Psoas muscle (tissue), 8 donors: ENCODE data around the gene WDR74. TPM values are rescaled to one million over a fixed set of nuclear protein-coding genes. Genes with fewer than 3 reads are reported as not detected.

Experiments
- ATAC-seq, 4 donors: fragments of 200-7000 bp; cut with Tn5 transposase; one replicate each; pipeline ENCODE4 v1.9.1; 2020; ENCODE audit warnings: moderate library complexity in 3 of 4, mild to moderate bottlenecking in 2 of 4
- DNase-seq, 2 donors: peaks; one replicate each; pipeline ENCODE4 v3.0.0-alpha.2; 2020
- H3K27ac ChIP-seq: fragments of 200-600 bp; one replicate; pipeline ENCODE4 v1.8.0; 2022
- H3K27me3 ChIP-seq, 3 donors: fragments of 200-600 bp in 1 of 3; one replicate each; pipeline versions ENCODE4 v1.6.1 to v1.8.0; 2013 to 2022; ENCODE audit warnings: low read length in 2 of 3, mild to moderate bottlenecking in 2 of 3, moderate library complexity in 1 of 3; ENCODE audit not compliant: insufficient read depth in 3 of 3
- H3K36me3 ChIP-seq, 2 donors: fragments of 200-600 bp in 1 of 2; one replicate each; pipeline versions ENCODE4 v1.6.1 to v1.8.0; 2013 to 2022; ENCODE audit warnings: low read depth in 1 of 2, mild to moderate bottlenecking in 1 of 2, moderate library complexity in 1 of 2; ENCODE audit not compliant: insufficient read depth in 1 of 2
- H3K4me1 ChIP-seq: fragments of 200-600 bp; one replicate; pipeline ENCODE4 v1.8.0; 2022
- H3K4me3 ChIP-seq: fragments of 200-600 bp; one replicate; pipeline ENCODE4 v1.8.0; 2022; ENCODE audit warnings: mild to moderate bottlenecking
- H3K9me3 ChIP-seq: fragments of 200-600 bp; one replicate; pipeline ENCODE4 v1.8.0; 2022
- CTCF ChIP-seq: fragments of 200-600 bp; IDR thresholded peaks from one replicate; pipeline ENCODE4 v1.8.0; 2022; ENCODE audit warnings: antibody characterized with exemption
- WGBS, 3 donors: extraction: QIAGEN DNeasy Blood & Tissue Kit; methylation state at CpG; one replicate each; pipeline versions ENCODE4 v1.1.6 to v1.1.7; 2013; 5-methylcytosine and 5-hydroxymethylcytosine counted together
- intact Hi-C, 2 donors: fragments of 100-400 bp; cut with DNase I; formaldehyde crosslinking; loops; one replicate each; pipeline versions ENCODE4 v1.11.0 to v1.14.2; 2022
- polyA plus RNA-seq, 3 donors: library from polyadenylated mRNA; stranded (reverse); fragments of 200-250 nt; gene quantifications; one replicate each; pipeline ENCODE4 v1.2.3, GENCODE V29; 2013
- total RNA-seq, 4 donors: library from RNA; stranded (reverse); fragmentation: NEBNext Ultra II Directional in 2 of 4; extraction: Animal tissue kit (Norgen Biotek cat#: 25700) in 2 of 4; gene quantifications; one replicate each; pipeline versions ENCODE4 v1.2.1 to v1.2.4, GENCODE V29; 2021 to 2023
- donor health status: healthy with polysubstance abuse.
- donor health status: DM: no; HTN: no; CAD: no; lungs with moderate emphysema.
- donor health status: Bipolar disorder and iron deficiency.
- donor health status: healthy.
- donor health status: DM: yes; HTN: yes; CAD: no.
- donor health status: DM: no; HTN: no; CAD: no.
- donor health status: DM: no; HTN: no; CAD: no.
- donor health status: DM: yes; HTN: yes; CAD: no.

WDR74 gene
- total and polyA plus RNA-seq, 7 donors: 32.9 to 121 (median 74.9) TPM

GRCh38 chr11:62789576-62789975, 49.8 kb downstream of the WDR74 start:
- Histone ChIP-seq H3K36me3 (peaks cover 4 to 70% of the 10 kb centered on the region in 2 donors), H3K27ac (no peak overlapping the region), H3K27me3 (no peaks in the 10 kb centered on the region), H3K4me1 (peaks cover 34% of the 10 kb centered on the region), H3K4me3 (no peak overlapping the region), H3K9me3 (no peaks in the 10 kb centered on the region)
- ATAC-seq (no peak), DNase-seq (no peak)
- 39 to 64% (median 47%) methylated on average over 3 of the region's 3 CpGs for WGBS, 3 donors
- intact Hi-C loops: loop anchor here (5.0 kb wide), 2 partner anchors 43 to 73 kb away; partner anchors contain the start of genes STX5 (in 1 of the 2) and TEX54 (in 1 of the 2)
- TF ChIP-seq CTCF: no peak

- Histone ChIP-seq H3K36me3 (peaks cover 4 to 70% of the 10 kb centered on the region in 2 donors), H3K4me3 (peak overlapping the region; percentile 97), H3K27ac (no peak overlapping the region), H3K27me3 (no peaks in the 10 kb centered on the region), H3K4me1 (peaks cover 34% of the 10 kb centered on the region), H3K9me3 (no peaks in the 10 kb centered on the region)
- DNase-seq (no peak), ATAC-seq (no peak)
- TF ChIP-seq CTCF: no peak
- intact Hi-C loops: loop anchor here (5.0 kb wide), 2 partner anchors 43 to 73 kb away; partner anchors contain the start of genes STX5 (in 1 of the 2) and TEX54 (in 1 of the 2)
- 63 to 76% (median 68%) methylated on average over 5 of the region's 5 CpGs for WGBS, 3 donors
Observed at GRCh38 chr11:62788991-62789390, 50.4 kb downstream of the WDR74 start.

GRCh38 chr11:62787005-62787759, 52.2 kb downstream of the WDR74 start, which contains the start of gene TMEM179B:
TMEM179B (plus strand) TSS chr11:62787402; CDS start chr11:62787432, 30 bp downstream.
- no peaks in the 10 kb centered on the region for H3K27me3 ChIP-seq
- H3K36me3 ChIP-seq: peaks cover 0 to 68% of the 10 kb centered on the region in 2 donors

GRCh38 chr11:62786318-62787004, 52.9 kb downstream of the WDR74 start:
- Histone ChIP-seq H3K4me3 (peak overlapping the region; percentile 97), H3K27ac (peak overlapping the region; percentile 99), H3K27me3 (no peaks in the 10 kb centered on the region), H3K4me1 (peaks cover 34% of the 10 kb centered on the region), H3K36me3 (peaks cover 0 to 73% of the 10 kb centered on the region in 2 donors), H3K9me3 (no peaks in the 10 kb centered on the region)
- WGBS, 3 donors: 0 to 3% (median 1%) methylated on average over 30 to 51 of the region's 51 CpGs
- DNase-seq (peak; percentile 91 to 95), ATAC-seq (peak; percentile 80 to 84 (median 84))
- intact Hi-C loops: loop anchor here (2.0 to 5.0 kb wide), 3 partner anchors 46 to 76 kb away; partner anchors contain the start of genes STX5 (in 1 of the 2) and TEX54 (in 1 of the 2)
- TF ChIP-seq CTCF: peak; percentile 93

More at GRCh38 chr11:62787005-62787759, 52.2 kb downstream of the WDR74 start, which contains the start of gene TMEM179B:
- peak; percentile 97 to 98 for DNase-seq
- WGBS, 3 donors: 0% methylated on average over 65 to 88 of the region's 88 CpGs
- intact Hi-C loops: loop anchor here (2.0 to 5.0 kb wide), 3 partner anchors 45 to 76 kb away; partner anchors contain the start of genes STX5 (in 1 of the 2) and TEX54 (in 1 of the 2)
- H3K4me1 ChIP-seq: peaks cover 34% of the 10 kb centered on the region
- peak within 1 kb of the TSS; percentile 97 for H3K4me3 ChIP-seq
- peak; percentile 89 to 91 (median 90) for ATAC-seq
- H3K9me3 ChIP-seq: no peaks in the 10 kb centered on the region
- peak within 1 kb of the TSS; percentile 99 for H3K27ac ChIP-seq
- peak; percentile 39 for TF ChIP-seq CTCF

Other genes starting within 250 kb of the WDR74 start
- gene TUT1, start 248.1 kb downstream of the WDR74 start, total RNA-seq: 10 to 100 TPM; 14.3 to 23.7 (median 19.6) TPM
- 10 to 100 TPM; 12.1 to 15.5 (median 12.7) TPM for gene TUT1, start 248.1 kb downstream of the WDR74 start, polyA plus RNA-seq
- gene MTA2, start 237.7 kb downstream of the WDR74 start, total RNA-seq: 10 to 100 TPM; 20.0 to 32.5 (median 28.6) TPM
- 10 to 100 TPM; 18.4 to 27.1 (median 26.9) TPM for gene MTA2, start 237.7 kb downstream of the WDR74 start, polyA plus RNA-seq
- 10 to 100 TPM; 14.1 to 19.5 (median 16.9) TPM for gene EML3, start 226.8 kb downstream of the WDR74 start, total RNA-seq
- gene EML3, start 226.8 kb downstream of the WDR74 start, polyA plus RNA-seq: 10 to 100 TPM in 2 of 3 donors, 1 to 10 TPM in 1; 7.4 to 11.3 (median 11.1) TPM
- 1 to 10 TPM; 2.0 to 4.4 (median 3.1) TPM for gene ROM1, start 226.3 kb downstream of the WDR74 start, total RNA-seq
- gene ROM1, start 226.3 kb downstream of the WDR74 start, polyA plus RNA-seq: 1 to 10 TPM; 3.7 to 5.5 (median 4.7) TPM
- gene B3GAT3, start 217.6 kb downstream of the WDR74 start, total RNA-seq: 10 to 100 TPM in 3 of 4 donors, 1 to 10 TPM in 1; 7.4 to 11.8 (median 11.0) TPM
- gene B3GAT3, start 217.6 kb downstream of the WDR74 start, polyA plus RNA-seq: 10 to 100 TPM; 11.7 to 37.6 (median 20.0) TPM
- gene GANAB, start 193.0 kb downstream of the WDR74 start, total RNA-seq: 10 to 100 TPM; 59.7 to 62.2 (median 61.4) TPM
- 10 to 100 TPM; 34.3 to 64.6 (median 62.0) TPM for gene GANAB, start 193.0 kb downstream of the WDR74 start, polyA plus RNA-seq
- 10 to 100 TPM; 13.5 to 20.6 (median 17.1) TPM for gene INTS5, start 186.3 kb downstream of the WDR74 start, total RNA-seq
- 10 to 100 TPM in 1 of 3 donors, 1 to 10 TPM in 2; 8.1 to 19.9 (median 9.3) TPM for gene INTS5, start 186.3 kb downstream of the WDR74 start, polyA plus RNA-seq
- gene C11orf98, start 174.4 kb downstream of the WDR74 start, total RNA-seq: 10 to 100 TPM; 29.8 to 50.9 (median 50.2) TPM
- gene C11orf98, start 174.4 kb downstream of the WDR74 start, polyA plus RNA-seq: 100 to 1,000 TPM in 1 of 3 donors, 10 to 100 TPM in 2; 87.1 to 155 (median 93.1) TPM
- gene CSKMT, start 174.3 kb downstream of the WDR74 start, total RNA-seq: 10 to 100 TPM in 2 of 4 donors, 1 to 10 TPM in 2; 3.8 to 12.8 (median 9.4) TPM
- gene CSKMT, start 174.3 kb downstream of the WDR74 start, polyA plus RNA-seq: 10 to 100 TPM in 1 of 3 donors, 1 to 10 TPM in 2; 4.8 to 11.4 (median 7.8) TPM
- gene UQCC3, start 167.9 kb downstream of the WDR74 start, total RNA-seq: 1 to 10 TPM; 5.2 to 8.8 (median 7.1) TPM
- 10 to 100 TPM in 1 of 3 donors, 1 to 10 TPM in 2; 6.4 to 16.5 (median 8.6) TPM for gene UQCC3, start 167.9 kb downstream of the WDR74 start, polyA plus RNA-seq
- 1 to 10 TPM in 3 of 4 donors, under 1 TPM in 1; 0.74 to 3.2 (median 1.9) TPM for gene LBHD1, start 167.3 kb downstream of the WDR74 start, total RNA-seq
- gene LBHD1, start 167.3 kb downstream of the WDR74 start, polyA plus RNA-seq: 1 to 10 TPM in 2 of 3 donors, under 1 TPM in 1; 0.98 to 3.6 (median 1.6) TPM
- 100 to 1,000 TPM; 102 to 204 (median 149) TPM for gene UBXN1, start 160.5 kb downstream of the WDR74 start, total RNA-seq
- gene UBXN1, start 160.5 kb downstream of the WDR74 start, polyA plus RNA-seq: 100 to 1,000 TPM; 225 to 376 (median 295) TPM
- 1 to 10 TPM; 2.4 to 4.8 (median 3.8) TPM for gene LRRN4CL, start 150.1 kb downstream of the WDR74 start, total RNA-seq
- 1 to 10 TPM; 1.8 to 3.7 (median 2.8) TPM for gene LRRN4CL, start 150.1 kb downstream of the WDR74 start, polyA plus RNA-seq
- 10 to 100 TPM; 17.0 to 45.4 (median 29.0) TPM for gene BSCL2, start 132.2 kb downstream of the WDR74 start, total RNA-seq
- 100 to 1,000 TPM in 1 of 3 donors, 10 to 100 TPM in 2; 61.5 to 174 (median 63.5) TPM for gene BSCL2, start 132.2 kb downstream of the WDR74 start, polyA plus RNA-seq
- not detected for gene GNG3, start 131.9 kb downstream of the WDR74 start, total RNA-seq
- gene GNG3, start 131.9 kb downstream of the WDR74 start, polyA plus RNA-seq: under 1 TPM in 2 of 3 donors, not detected in 1; 0.10 to 0.39 TPM
- 10 to 100 TPM; 27.2 to 39.7 (median 31.4) TPM for gene HNRNPUL2, start 112.1 kb downstream of the WDR74 start, total RNA-seq
- gene HNRNPUL2, start 112.1 kb downstream of the WDR74 start, polyA plus RNA-seq: 10 to 100 TPM; 23.8 to 35.1 (median 25.0) TPM
- gene TTC9C, start 111.1 kb downstream of the WDR74 start, total RNA-seq: 10 to 100 TPM; 14.8 to 19.6 (median 16.4) TPM
- gene TTC9C, start 111.1 kb downstream of the WDR74 start, polyA plus RNA-seq: 10 to 100 TPM; 20.2 to 30.4 (median 28.2) TPM
- gene ZBTB3, start 85.4 kb downstream of the WDR74 start, total RNA-seq: 1 to 10 TPM; 5.4 to 8.7 (median 6.5) TPM
- gene ZBTB3, start 85.4 kb downstream of the WDR74 start, polyA plus RNA-seq: 1 to 10 TPM; 1.5 to 3.5 (median 2.1) TPM
- gene POLR2G, start 78.0 kb downstream of the WDR74 start, total RNA-seq: 10 to 100 TPM; 31.7 to 44.7 (median 36.2) TPM
- 10 to 100 TPM; 44.0 to 92.6 (median 48.8) TPM for gene POLR2G, start 78.0 kb downstream of the WDR74 start, polyA plus RNA-seq
- 10 to 100 TPM; 13.5 to 19.9 (median 18.3) TPM for gene TAF6L, start 68.2 kb downstream of the WDR74 start, total RNA-seq
- 10 to 100 TPM; 18.0 to 26.5 (median 20.1) TPM for gene TAF6L, start 68.2 kb downstream of the WDR74 start, polyA plus RNA-seq
- 10 to 100 TPM; 12.2 to 18.5 (median 16.0) TPM for gene TMEM179B, start 52.2 kb downstream of the WDR74 start, total RNA-seq
- 10 to 100 TPM; 31.5 to 42.0 (median 34.4) TPM for gene TMEM179B, start 52.2 kb downstream of the WDR74 start, polyA plus RNA-seq
- 10 to 100 TPM in 1 of 4 donors, 1 to 10 TPM in 3; 6.2 to 11.5 (median 8.4) TPM for gene TMEM223, start 47.6 kb downstream of the WDR74 start, total RNA-seq
- gene TMEM223, start 47.6 kb downstream of the WDR74 start, polyA plus RNA-seq: 10 to 100 TPM; 16.6 to 37.7 (median 21.7) TPM
- 10 to 100 TPM; 38.3 to 45.4 (median 41.9) TPM for gene NXF1, start 34.1 kb downstream of the WDR74 start, total RNA-seq
- gene NXF1, start 34.1 kb downstream of the WDR74 start, polyA plus RNA-seq: 10 to 100 TPM; 36.3 to 67.0 (median 49.7) TPM
- 10 to 100 TPM; 16.0 to 24.6 (median 20.7) TPM for gene STX5, start 7.5 kb downstream of the WDR74 start, total RNA-seq
- 10 to 100 TPM; 18.2 to 21.1 (median 21.1) TPM for gene STX5, start 7.5 kb downstream of the WDR74 start, polyA plus RNA-seq
- not detected for gene TEX54, start 6.7 kb downstream of the WDR74 start, total RNA-seq
- gene TEX54, start 6.7 kb downstream of the WDR74 start, polyA plus RNA-seq: not detected
- 100 to 1,000 TPM in 3 of 4 donors, 10 to 100 TPM in 1; 62.6 to 187 (median 132) TPM for gene SLC3A2, start 41.3 kb upstream of the WDR74 start, total RNA-seq
- gene SLC3A2, start 41.3 kb upstream of the WDR74 start, polyA plus RNA-seq: 100 to 1,000 TPM; 149 to 374 (median 208) TPM
- not detected for gene CHRM1, start 81.8 kb upstream of the WDR74 start, total RNA-seq
- gene CHRM1, start 81.8 kb upstream of the WDR74 start, polyA plus RNA-seq: under 1 TPM in 1 of 3 donors, not detected in 2; 0.06 TPM
- gene SLC22A6, start 145.4 kb upstream of the WDR74 start, total RNA-seq: not detected
- gene SLC22A6, start 145.4 kb upstream of the WDR74 start, polyA plus RNA-seq: not detected
- gene SLC22A8, start 176.3 kb upstream of the WDR74 start, total RNA-seq: not detected
- not detected for gene SLC22A8, start 176.3 kb upstream of the WDR74 start, polyA plus RNA-seq